HG02938 (cell line): ENCODE data around the gene CCDC57.

Experiments
- ATAC-seq: cut with Tn5 transposase; IDR thresholded peaks from one replicate; pipeline ENCODE4 v1.9.1; 2021; ENCODE audit warnings: mild to moderate bottlenecking, moderate library complexity; ENCODE audit not compliant: unreplicated experiment

The CCDC57 gene

GRCh38 chr17:82084373-82085030, 128.1 kb downstream of the CCDC57 start:
- no peak for ATAC-seq

- ATAC-seq: no peak
Measured at GRCh38 chr17:82083533-82084359, 128.9 kb downstream of the CCDC57 start.

DNA sequence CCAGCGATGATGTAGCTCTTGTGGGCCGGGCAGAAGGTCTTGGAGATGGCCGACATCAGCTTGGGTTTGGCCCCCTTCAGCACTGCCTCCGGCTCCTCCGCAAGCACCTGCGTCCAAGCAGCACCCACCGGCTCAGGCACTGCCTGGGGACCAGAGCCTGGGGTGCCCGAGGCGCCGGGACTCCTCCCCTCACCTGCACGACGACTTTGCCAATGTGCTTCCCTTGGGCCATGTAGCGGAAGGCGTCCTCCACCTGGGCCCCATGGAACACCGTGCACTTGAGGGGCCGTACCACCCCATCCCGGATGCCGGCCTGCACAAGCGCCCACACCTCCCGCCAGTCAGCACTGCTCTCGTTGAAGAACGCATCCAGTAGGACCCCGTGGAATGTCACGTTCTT, 129.6 kb downstream of the CCDC57 start:
- ATAC-seq: no peak

- no peak for ATAC-seq
Measured at GRCh38 chr17:82082456-82082855, 130.2 kb downstream of the CCDC57 start.

DNA sequence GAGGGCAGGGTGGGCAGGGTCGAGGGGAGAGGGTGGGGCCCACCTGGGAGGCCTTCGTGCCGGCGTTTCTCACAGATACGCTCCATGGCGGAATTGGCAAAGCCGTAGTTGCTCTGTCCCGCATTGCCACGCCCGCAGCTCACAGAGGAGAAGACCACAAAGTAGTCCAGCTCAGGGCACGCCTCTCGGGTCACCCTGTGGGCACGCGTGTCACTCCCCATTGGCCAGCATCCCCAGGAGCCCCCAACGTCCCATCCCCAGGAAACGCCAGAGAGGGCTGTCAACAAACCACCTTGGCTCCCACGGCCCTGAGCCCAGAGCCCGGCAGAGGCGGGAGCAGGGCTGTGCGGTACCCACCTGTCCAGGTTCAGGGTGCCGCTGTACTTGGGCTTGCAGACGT, 130.7 kb downstream of the CCDC57 start:
- no peak for ATAC-seq

DNA sequence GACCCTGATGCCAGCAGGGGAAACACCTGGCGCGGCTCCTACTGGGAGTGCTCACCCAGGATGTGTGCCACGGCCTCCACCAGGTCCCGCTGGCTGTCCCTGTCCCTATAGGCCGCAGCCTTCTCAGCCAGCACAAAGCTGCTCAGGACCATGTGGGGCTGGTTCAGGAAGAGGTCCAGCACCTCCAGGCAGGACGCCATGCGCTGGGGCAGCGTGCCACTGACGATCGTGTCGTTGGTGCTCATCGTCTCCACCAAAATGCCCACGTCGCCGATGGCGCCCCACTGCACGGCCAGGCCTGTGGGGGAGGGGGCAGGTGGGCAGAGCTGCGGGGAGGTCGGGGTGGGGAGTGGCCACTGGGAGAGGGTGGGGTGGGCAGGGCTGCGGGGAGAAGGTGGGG, 131.1 kb downstream of the CCDC57 start:
- no peak for ATAC-seq

GRCh38 chr17:82080789-82081464, 131.7 kb downstream of the CCDC57 start:
- ATAC-seq: no peak

DNA sequence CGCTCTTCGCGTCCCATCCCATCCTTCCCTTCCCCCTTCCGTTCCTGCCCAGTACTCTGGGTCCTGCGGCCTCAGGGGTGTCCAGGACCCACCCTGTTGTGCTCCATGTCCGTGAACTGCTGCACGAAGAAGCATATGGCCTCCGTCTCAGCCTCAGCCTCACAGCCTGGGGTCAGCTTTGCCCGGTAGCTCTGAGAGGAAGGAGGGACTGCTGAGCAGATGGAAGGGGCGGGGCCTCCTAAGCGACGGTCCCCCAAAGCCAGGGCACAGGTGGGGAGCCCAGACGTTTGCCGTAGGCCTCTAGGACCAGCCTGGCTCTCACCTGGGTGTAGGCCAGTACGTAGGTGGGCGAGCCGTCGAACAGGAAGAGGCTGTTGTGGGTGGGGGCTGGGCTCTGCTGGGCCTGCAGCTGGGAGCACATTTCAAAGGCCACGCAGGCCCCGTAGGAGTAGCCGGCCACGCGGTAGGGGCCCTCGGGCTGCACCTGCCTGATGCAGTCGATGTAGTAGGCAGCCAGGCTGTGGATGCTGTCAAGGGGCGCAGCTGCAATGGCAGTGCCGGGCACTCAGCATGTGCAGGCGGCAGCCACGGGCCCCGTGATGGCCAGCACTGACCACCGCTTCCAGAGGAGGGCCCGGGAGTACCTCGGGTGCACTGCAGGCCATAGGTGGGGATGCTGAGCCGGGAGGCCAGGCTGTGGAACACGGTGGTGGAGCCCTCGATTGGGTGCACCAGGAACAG, 132.4 kb downstream of the CCDC57 start:
- no peak for ATAC-seq

- no peak for ATAC-seq
Measured at GRCh38 chr17:82079001-82079677, 133.5 kb downstream of the CCDC57 start.

DNA sequence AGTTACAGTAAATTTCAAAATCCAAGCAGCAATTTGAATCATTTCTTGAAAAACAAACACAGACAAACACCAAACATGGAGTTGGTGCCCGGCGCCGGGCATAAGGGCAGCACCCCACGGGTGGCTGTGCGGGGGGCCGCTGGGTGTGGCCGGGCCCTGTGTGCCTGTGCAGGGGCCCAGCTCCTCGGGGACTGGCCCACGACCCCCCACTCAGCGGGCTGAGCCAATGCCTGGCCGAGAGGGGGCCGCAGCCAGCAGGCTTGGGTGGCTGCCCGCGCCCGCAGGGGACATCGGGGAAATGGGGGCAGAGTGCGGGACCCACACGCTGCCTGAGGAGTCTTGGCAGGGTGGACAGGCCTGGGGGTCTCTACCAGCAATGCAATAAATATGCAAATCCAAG, 134.2 kb downstream of the CCDC57 start:
- ATAC-seq: no peak

DNA sequence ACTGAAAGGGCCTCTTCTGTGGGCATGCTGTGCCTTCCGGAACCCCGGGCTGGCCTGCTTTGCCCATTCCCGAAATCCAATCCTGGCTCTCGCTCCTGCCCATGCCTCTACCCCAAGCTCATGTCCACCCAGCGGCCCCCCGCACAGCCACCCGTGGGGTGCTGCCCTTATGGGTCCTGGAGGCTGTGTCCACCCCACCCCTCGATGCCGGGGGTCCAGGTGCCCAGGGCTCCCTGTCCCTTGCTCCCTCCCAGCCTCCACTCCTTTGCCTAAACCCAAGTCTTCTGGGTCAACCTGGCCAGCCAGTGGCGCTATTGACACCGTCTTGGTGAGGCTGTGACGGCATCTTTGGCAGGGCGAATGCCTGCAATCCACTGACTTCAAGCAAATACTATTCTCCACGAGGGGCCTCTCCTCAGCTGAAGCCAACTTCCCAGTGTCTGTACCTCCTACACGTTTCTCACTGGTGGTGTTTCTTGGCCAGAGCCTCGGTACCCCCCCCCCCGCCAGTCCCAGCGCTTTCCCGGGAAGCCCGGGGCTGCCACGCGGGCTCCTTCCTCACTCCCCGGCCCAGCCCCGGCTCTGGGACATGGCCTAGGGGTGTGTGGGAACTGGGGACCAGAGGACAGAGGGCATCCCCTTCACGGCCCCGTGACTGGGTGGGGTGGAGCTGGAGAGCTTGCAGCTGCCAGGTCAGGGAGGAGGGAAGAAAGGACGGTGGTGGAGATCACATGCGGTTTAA, 134.9 kb downstream of the CCDC57 start:
- ATAC-seq: no peak

GRCh38 chr17:82076785-82077591, 135.7 kb downstream of the CCDC57 start:
- ATAC-seq: no peak

- no peak for ATAC-seq
Measured at GRCh38 chr17:82076018-82076784, 136.4 kb downstream of the CCDC57 start.

GRCh38 chr17:82073446-82073845, 139.2 kb downstream of the CCDC57 start:
- ATAC-seq: no peak

DNA sequence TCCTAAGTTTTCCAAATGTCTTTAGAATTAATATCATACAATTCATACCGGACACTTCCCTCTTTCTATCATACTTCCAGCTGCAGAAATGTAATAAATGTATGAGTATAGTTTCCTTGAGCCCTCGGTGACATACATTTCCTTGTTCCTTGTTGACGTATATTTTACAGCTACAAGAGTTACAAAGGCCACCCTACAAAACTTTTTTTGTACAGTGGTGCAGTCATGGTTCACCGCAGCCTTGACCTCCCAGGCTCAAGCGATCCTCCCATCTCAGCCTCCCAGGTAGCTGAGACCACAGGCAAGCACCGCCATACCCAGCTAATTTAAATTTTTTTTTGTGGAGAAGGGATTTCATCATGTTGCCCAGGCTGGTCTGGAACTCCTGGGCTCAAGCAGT, 139.8 kb downstream of the CCDC57 start:
- no peak for ATAC-seq

DNA sequence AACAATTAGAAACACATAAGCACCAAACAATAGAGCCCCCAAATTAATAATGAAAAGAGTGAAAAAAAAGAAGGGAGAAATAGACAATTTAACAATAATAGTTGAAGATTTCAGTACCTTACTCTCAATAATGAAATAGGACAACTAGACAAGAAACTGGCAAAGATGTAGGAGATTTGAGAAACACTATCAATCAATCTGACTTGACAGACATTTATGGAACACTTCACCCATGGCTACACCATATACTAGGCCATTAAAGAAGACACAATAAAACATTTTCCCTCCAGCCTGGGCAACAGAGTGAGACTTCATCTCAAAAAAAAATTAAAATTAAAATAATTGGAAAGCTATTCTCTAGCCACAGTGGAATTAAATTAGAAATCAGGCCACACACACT, 142.0 kb downstream of the CCDC57 start:
- ATAC-seq: no peak

GRCh38 chr17:82065638-82066303, 146.9 kb downstream of the CCDC57 start, which contains the start of gene DUS1L:
Gene DUS1L (minus strand): TSS chr17:82065804. CDS start chr17:82065059, 745 bp downstream.
- ATAC-seq: no peak

DNA sequence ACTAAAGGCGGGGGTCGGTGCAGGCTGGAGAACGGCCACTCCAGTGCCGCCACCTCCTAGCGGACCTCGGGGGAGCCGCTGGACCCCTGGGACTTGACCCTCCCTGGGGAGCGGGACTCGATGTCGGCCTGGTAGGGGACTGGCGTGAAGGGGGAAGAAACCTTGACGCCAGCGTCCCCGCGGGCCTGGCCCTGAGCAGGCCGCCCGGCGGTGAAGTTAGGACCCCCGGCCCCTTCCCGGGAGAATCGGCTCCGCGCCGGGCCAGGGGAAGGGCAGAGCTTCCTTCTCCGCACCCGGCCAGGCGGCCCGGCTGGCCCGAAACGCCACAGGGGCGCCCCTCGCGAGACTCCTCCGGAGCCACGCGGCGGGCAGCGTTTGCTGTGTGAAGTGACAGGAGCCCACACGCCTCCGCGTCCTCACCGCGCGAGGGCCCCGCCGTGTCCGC, 147.4 kb downstream of the CCDC57 start:
- no peak for ATAC-seq
